ENCODE results near the gene ULK2.

The ULK2 gene

DNA sequence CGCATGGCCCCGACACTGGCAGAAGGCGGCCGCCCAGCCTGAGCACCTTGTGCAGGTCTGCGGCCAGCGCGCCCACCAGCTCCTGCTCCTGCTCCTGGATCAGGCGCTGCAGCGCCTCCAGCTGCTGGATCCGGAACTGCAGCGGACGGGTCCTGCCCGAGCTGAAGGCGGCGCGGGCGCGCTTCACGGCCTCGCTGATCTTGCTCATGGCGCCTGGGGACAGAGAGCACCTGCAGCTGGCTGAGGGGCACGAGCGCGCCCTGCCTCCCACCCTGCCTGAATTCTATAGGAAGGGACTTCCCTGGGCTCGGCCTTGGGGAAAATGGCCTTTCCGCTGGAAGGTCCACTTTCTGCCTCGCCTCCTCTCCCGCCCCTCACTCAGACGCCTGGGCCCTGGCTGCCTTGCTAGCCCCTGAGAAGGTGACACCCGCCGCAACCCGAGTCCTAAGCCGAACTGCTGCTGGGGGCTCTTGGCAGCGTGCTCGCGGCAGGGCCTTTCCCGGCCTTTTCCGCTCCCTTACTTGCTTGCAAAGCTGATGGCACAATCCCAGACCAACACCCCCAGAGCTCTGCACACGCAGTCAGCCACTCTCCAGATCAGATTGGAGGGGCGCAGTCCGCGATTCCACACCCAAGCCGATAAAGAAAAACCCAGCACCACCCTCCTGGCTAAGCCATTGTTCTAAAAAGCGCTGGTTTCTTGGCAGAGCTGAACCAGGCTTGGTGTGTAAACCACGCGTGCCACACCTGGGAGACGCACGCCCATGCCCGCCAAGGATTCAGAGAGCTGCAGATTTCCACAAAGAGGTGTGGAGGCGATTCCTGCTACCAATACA, 122.6 kb downstream of the ULK2 start:
- DNase-seq = peak; percentile 71

DNA sequence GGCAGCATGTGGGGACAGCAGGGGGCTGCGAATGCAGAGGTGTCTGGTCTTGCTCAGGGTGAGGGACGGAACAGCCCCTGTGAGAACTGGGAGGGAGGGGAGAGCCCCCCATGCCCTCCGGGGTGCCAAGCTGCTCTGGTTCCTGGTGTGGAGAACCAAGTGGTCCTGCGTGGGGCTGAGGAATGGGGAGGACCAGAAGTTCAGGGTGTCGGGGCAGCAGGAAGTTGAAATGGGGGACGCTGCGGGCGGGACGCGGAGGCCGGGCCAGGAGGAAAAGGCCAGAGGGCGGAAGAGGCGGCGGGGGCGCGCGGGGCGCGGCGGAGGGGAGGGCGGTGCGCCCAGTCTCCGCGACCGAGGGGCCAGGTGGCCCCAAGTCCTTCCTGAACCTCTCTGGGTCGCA, 123.2 kb downstream of the ULK2 start:
- no peak for DNase-seq

DNA sequence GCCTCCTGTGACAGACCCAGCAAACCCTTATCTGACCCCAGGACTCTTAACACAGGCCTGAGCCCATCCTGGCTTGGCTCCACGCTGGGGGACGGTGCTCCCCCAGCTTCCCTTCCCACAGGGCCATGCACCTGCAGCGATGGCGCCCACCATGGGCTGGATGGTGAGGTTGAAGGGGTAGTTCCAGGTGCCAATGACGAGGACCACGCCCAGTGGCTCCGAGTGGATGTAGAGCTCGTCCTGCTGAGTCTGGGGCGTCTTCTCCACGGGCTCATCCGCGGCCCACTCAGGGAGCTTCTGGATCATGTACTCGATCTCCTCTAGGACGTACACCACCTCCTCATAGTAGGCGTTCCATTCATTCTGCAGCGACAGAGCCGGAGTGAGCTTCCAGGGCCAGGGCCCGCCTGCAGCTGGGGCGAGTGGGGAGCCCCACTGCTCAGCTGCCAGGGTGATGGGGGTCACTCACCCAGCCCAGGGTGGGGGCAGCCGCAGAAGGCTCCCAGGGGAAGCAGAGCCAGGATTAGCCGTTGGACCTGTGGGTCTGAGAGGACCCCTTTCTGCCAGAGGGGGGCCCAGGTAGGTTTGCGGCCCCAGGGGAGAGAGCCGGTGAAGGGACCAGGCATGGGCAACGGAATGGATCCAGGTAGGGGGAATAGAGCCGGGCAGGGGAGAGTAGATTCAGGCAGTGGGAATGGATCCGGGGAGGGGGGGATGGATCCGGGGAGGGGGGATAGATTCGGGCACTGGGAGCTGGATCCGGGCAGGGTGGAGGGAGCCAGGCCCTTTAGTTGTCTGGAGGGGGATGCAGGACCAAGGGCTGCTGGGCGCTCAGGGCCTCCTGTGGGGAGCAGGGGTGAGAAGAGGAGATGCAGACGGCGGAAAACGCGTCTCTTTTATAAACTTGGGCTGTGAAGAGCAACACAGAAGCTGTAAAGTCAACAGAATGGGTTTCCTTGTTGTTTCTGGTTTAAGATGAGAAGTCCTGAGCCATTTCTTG, 124.3 kb downstream of the ULK2 start:
- DNase-seq = no peak

DNA sequence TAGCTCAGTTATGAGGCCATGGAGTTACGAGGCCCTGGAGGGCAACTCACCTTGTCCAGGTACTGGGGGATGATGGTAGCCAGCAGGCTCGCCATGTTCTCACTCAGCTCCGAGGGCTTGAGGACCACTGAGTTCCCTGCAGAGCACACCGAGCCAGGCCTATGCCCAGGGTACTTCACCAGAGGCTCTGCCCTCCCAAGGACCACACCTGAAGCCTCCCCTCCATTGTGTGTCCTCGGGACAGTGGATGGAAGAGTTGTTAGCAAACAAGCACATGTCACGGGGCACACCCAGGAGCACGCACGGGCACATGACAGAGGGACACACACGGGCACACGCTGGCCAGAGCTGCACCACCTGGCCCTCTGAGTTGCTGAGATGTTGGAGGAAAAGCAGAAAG, 125.2 kb downstream of the ULK2 start:
- DNase-seq = no peak

DNA sequence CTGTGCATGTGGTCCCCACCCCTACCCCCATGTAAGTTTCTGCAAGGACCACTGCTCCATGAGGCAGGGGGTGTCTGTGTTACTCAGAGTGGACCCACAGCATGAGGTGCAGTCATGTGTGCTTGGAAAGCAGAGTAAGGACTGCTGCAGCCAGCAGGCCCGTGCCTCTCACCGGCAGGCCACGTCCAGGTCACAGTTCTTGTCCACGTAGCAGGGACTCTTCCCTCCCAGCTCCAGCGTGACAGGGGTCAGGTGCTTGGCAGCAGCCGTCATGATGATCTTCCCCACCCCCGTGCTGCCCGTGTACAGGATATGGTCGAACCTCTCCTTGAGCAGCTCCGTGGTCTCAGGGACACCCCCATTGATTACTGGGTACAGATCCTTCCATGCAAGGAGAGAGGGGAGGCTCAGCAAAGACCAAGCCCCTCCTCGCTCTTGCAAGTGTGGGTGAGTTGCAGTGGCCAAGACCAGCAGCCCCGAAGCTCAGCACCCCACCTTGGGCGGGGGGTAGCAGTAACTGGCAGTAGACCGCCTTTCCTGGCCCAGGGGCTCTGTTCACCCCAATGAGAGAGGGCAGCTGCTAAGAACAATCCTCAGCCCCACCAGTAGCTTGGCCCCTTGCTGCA, 125.8 kb downstream of the ULK2 start:
- DNase-seq = no peak

DNA sequence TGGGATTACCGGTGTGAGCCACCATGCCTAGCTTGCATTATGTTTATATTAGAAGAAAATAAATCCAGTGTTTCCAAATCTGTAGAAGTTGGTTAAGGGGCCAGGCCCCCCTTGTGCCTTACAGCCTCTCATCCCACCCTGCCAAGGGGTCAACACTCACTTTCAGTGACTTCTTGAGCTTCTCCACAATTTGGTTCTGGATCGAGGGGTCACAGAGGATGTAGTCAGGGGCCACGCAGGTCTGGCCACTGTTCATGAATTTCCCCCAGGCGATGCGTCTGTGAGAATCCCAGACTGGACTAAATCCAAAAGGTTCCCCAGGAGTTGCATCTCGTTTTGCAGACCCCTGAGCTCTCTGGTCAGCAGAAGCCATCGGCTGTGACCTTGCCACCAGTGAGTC, 126.8 kb downstream of the ULK2 start:
- DNase-seq = no peak

DNA sequence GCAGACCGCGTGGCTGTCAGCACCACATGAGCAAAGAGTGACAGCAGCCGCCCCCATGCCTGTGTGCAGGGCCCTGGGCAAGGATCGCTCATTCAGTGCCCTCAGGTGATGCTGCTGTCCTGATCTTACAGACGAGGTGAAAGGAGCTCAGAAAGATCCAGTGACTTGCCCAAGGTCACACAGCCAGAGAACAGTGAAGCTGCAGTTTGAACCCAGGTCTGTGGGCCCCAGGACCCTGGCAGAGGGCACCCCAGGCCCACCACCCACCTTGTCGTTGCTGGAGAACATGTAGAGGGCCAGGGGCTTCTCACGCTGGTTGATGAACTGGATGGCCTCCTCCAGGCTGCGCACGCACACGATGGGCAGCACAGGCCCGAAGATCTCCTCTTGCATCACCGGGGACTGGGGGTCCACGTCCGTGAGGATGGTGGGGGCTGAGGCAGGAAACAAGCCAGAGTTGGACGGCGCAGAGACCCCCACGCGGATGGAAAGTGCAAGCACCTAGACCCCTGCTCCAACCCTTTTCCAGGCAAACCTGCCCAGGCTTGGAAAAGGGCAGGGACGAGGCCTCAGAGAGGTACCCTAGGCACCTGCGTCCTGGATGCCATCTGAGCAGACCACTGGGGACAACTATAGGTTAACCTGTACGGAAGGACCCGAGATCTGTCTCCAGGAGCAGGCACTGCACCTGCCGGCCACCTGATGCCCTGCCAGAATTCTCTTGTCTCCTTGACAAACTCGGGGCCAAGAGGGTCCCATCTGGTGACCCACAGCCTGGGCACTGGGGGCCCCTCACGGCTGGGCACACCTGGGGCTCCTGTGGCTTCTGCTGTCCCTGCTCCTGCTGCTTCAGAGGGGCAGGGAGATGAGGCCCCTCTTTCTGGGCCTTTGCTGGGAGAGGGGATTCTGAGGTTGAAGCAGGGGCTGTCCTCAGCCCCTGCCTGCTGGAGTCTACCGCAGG, 128.2 kb downstream of the ULK2 start:
- no peak for DNase-seq

DNA sequence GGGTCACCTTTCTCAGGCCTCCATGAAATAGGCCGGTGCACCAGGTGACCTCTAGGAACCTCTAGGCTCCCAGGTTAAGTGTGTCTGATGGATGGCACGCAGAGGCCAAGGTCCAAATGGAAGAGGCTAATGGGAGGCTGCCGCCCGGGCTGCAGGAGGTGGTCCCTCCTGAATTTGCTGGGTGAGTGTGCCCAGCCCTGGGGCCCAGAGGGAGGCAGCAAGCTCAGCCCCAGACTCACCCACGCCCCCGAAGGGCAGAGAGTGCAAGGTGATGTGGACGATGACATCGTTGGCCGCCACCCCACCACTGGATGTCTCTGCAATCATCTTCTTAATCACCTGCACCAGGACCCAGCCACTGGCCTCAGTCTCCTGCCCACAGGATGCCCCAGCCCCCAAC, 129.0 kb downstream of the ULK2 start:
- no peak for DNase-seq

DNA sequence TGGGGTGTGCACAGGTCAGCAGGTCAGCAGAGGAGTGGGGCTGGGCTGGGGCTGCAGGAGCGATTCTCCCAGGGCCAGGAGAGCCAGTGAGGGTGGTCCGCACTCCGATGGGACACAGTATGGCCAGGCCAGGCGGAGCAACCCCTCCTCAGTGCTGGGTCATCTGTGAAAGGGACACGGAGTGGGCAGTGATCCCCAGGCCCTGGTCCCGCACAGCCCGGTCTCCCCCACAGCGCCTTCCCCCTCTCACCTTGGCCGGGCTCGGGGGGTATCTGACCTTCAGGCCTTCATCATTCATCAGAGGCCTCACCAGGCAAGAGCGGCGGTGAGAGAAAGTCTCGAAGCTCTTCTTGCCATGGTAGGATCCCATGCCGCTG, 129.7 kb downstream of the ULK2 start:
- no peak for DNase-seq

DNA sequence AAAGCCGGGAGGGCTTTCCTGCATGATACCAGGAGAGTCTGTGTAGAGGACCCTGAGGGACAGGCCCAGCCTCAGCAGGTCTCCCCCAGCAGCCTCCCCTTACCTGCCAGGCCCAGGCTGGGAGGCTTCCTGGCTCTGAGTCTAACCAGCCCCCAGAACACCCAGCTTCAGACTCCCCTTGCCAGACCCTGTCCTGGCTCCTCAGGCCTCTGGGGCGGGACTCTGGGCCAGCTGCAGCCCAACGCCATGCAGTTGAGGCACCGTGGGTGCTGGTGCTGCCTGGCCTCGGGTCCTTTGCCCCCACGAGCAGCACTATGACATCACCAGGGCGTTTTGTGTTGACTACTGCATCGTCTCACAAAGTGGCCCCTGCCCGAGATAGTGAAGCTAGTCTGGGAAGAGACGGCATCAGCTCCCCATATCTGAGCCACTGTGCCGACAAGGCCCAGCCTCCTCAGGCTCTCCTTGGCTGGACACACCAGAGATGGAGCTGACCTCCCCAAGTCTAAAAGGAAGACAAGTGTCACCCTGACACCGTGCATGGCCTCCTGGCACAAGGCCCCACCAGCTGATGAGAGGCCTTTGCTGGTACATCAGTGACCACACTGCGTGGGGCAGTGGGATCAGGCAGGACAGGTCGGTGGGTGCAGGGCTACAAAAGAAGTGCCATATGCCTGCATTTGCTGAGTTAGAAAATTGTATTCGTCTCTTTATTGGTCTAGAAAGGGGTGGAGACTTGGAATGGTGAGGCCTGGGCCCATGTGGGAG, 130.2 kb downstream of the ULK2 start:
- no peak for DNase-seq

DNA sequence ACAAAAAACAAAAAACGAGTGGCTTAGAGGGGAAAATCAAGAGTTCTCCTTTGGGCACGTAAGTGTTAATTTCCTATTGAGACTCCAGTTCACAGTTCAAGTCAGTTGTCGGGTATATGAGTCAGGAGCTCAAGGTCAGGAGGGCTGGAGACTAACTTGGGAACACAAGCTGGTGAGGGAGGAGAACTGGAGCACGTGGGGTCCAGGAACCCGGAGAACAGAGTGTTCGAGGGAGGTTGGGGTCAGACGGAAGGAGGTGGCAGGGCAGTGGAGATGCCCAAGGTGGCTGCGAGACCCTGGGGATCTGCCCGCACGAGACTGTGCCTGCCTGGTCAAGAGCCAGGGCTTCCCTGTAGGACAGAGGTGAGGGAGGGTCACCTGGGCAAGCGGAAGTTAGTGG, 131.7 kb downstream of the ULK2 start:
- no peak for DNase-seq

DNA sequence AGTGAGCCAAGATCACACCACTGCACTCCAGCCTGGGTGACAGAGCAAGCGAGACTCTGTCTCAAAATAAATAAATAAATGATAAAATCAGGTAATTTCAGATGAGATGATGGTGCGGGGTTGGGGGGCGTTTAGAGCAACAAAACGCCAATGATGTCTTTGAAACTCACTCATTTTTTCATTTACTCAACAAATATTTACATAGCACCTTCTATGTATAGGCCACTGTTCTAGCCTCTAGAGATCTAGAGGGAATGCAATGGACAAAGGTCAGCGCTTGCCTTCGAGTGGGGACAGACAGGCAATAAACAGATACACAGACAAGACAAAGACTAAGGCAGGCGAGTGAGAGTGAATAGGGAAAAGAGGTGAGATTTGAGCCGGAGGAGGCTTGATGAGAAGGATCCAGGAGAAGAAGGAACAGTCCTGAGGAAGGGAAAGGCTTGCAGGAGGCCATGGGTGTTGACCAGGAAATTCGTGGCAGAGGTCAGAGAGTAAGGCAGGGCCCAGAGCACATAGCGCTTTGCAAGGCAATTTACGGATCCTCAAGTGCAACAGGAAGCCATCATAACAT, 133.7 kb downstream of the ULK2 start:
- DNase-seq = no peak

DNA sequence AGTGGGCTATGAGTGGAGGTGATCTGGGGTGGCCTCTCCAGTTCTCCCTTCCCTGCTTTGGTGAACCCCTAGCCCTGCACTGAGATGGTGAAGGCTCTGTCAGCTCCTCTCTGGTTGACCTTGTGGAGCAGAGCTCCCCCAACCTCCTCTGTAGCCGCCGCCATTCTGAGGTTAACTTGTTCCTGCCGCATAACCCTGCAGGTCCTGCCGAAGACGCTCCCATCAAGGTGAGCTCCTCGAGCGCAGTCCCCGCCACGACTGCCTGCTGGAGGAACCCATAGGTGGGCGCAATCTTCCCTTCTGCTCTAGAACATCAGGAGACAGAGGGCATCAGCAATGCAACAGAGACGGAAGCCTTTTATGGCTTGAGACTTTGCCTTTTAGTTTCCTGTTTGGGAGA, 136.1 kb downstream of the ULK2 start:
- no peak for DNase-seq

DNA sequence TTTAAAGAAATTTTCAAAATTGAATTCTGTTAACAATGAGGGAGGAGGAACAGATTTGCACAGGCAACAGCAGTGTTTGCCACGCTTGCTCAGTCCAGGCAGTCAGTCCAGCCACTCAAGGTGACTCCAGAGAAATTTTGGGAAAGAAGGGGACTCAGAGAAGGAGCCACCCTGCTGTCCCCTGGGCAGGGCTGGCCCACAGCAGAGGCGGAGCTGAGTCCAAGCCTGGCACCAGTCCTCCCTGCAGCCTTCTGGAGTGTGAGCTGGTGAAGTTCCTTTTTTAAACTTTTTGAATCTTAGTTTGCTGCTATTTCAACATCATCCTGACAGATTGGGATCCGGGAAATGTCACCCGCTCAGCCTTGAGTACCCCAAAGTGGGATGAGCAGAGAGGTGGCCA, 136.9 kb downstream of the ULK2 start:
- no peak for DNase-seq

DNA sequence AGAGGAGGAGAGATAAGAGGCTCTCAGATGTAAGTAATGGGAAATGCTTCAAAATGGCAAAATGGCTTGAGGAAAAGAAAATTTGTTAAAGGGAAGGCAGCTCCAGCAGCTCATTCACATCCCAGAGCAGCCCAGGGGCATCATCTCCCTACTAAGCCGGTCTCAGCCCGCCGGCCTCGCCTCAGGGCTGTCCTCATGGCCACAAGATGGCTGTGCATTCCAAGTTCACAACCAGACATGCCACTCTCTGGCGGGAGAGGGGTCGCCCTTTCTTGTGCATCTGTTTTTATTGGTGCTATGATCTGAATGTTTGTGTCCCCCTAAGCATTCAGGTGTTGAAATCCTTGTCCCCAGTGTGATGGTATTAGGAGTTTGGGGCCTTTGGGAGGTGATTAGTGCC, 137.8 kb downstream of the ULK2 start:
- DNase-seq = no peak

DNA sequence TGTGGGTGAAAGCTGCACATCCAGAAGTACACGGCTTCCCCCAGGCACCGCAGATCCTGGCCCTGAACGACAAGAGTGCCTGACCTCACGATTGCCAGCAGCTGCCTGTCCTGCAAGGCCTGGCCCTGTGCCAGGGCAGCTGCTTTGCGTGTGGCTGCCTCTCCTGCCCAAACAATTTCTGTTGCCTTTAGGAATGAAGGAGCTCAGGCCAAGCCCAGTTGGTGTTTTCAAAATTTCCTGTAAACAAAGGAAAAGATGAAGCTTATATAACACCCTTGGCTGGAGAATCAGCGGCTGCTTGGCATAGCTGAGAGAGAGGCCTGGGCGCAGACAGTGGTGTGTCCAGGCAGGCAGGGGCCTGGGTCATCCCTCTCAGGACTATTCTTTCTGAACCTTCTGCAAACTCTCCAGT, 139.6 kb downstream of the ULK2 start:
- DNase-seq = no peak

DNA sequence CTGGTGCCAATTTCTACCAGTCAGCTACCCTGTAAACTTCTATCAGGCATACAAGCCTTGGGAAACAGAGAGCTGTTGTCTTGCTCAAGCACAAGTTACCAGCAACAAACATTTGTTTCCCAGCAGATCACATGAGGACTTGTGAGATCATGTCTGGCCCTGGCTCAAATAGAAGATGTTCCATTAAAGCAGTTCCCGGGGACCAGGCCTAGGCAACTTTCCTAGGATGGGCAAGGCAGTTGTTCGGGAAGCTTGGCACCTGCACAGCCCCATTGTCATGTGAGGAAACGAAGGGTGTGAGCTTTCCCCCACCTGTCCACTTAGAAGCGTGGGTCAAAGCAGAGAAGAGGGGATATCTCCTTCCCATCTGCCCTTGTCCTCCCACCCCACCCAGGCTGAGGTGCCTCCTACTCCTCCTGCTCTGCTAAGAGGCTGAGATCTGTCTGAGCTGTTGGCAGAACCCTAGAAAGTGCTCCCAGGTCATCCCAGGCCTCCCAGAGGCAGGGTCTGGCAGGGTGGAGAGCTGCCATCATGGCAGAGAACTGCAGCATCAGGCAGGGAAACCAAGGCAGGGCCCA, 140.1 kb downstream of the ULK2 start:
- DNase-seq = no peak

DNA sequence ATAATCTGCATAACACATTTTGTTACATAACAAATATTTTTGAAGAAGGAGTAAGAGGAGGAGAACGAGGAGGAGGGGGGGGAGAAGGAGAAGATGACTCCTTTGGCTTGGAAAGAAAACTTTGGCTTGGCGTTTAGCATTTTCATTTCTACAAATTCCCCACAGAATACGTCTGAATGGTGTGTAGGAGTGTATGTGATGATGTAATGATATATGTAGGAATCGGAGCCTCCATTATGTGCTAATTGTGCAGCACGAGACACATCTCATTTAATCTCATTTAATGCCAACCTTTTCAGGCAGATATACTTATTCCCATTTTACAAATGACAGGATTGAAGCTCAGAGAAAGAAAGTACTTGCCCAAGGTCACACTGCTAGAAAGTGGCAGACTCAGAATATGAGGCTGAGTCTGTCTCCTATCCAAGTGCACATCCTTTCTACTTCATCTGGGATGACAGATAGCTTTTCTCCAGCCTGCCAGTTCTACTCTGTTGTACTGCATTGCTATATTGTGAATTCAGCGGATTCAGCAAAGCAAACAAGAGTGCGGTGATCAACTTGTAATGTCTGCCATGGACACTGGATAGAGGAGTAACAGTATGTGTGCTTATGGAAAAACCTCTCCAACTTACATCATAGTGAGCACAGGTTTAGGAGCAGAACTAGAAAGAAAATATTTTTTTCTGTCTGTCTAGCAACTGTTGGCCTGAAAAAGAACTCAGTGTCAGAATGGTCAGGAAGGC, 140.9 kb downstream of the ULK2 start:
- no peak for DNase-seq

DNA sequence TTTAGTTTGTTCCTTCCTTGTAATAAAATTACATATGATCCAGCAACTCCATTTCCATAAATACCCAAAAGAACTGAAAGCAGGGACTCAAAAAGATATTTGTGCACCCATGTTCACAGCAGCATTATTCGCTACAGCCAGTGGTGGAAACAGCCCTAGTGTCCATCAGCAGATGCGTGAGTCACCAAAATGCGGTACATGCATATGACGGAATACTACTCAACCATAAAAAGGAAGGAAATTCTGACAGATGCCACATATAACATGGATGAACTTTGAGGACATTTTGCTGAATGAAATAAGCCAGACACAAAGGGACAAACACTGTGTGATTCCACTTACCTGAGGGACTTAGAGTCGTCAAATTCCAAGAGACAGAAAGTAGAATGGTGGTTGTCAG, 142.2 kb downstream of the ULK2 start:
- no peak for DNase-seq

Data from activated CD4-positive, alpha-beta T cell treated with anti-CD3 and anti-CD28 coated beads for 1 hour (primary cell).